ENCODE data around the gene CPLX3.

DNA sequence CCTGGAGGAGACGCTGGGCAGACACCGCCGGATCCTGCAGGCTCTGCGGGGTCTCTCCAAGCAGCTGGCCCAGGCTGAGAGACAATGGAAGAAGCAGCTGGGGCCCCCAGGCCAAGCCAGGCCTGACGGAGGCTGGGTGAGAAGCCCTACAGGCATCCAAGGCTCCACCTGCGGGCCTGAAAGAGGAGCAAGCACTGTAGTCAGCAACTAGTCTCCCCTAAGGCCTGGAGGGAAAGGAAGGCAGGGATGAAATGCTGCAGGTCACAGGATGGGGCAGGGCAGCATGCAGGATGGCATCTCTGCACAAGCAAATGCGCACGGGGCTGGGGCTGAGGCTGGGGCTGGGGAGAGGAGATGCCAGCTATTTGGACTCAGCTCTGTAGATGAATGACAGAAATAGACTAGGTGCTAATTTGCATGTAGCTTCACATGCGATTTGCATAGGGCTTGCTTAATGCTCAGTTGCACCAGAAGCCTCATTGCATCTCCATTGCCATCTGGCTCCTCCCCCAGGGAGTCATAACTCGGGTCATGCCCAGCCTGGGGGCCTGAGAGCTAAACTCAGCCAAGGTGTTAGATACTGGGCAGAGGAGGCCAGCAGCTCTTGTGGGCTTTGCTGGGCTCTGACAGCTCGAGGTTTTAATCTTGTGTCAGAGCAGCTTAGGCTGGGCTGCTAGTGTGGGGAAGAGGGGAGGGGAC lies 5.2 kb upstream of the CPLX3 start:
- no peak for TF ChIP-seq CREB1 (IDR thresholded peaks at IDR 0.05; ENCODE audit: low read depth)
- TF ChIP-seq, protein P1, sequence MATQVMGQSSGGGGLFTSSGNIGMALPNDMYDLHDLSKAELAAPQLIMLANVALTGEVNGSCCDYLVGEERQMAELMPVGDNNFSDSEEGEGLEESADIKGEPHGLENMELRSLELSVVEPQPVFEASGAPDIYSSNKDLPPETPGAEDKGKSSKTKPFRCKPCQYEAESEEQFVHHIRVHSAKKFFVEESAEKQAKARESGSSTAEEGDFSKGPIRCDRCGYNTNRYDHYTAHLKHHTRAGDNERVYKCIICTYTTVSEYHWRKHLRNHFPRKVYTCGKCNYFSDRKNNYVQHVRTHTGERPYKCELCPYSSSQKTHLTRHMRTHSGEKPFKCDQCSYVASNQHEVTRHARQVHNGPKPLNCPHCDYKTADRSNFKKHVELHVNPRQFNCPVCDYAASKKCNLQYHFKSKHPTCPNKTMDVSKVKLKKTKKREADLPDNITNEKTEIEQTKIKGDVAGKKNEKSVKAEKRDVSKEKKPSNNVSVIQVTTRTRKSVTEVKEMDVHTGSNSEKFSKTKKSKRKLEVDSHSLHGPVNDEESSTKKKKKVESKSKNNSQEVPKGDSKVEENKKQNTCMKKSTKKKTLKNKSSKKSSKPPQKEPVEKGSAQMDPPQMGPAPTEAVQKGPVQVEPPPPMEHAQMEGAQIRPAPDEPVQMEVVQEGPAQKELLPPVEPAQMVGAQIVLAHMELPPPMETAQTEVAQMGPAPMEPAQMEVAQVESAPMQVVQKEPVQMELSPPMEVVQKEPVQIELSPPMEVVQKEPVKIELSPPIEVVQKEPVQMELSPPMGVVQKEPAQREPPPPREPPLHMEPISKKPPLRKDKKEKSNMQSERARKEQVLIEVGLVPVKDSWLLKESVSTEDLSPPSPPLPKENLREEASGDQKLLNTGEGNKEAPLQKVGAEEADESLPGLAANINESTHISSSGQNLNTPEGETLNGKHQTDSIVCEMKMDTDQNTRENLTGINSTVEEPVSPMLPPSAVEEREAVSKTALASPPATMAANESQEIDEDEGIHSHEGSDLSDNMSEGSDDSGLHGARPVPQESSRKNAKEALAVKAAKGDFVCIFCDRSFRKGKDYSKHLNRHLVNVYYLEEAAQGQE (IDR thresholded peaks at IDR 0.05; ENCODE audit: low read depth, low read length) = no peak
- TF ChIP-seq, protein P2, sequence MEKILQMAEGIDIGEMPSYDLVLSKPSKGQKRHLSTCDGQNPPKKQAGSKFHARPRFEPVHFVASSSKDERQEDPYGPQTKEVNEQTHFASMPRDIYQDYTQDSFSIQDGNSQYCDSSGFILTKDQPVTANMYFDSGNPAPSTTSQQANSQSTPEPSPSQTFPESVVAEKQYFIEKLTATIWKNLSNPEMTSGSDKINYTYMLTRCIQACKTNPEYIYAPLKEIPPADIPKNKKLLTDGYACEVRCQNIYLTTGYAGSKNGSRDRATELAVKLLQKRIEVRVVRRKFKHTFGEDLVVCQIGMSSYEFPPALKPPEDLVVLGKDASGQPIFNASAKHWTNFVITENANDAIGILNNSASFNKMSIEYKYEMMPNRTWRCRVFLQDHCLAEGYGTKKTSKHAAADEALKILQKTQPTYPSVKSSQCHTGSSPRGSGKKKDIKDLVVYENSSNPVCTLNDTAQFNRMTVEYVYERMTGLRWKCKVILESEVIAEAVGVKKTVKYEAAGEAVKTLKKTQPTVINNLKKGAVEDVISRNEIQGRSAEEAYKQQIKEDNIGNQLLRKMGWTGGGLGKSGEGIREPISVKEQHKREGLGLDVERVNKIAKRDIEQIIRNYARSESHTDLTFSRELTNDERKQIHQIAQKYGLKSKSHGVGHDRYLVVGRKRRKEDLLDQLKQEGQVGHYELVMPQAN (conservative IDR thresholded peaks at IDR 0.05) = no peak
- TF ChIP-seq, protein P3, sequence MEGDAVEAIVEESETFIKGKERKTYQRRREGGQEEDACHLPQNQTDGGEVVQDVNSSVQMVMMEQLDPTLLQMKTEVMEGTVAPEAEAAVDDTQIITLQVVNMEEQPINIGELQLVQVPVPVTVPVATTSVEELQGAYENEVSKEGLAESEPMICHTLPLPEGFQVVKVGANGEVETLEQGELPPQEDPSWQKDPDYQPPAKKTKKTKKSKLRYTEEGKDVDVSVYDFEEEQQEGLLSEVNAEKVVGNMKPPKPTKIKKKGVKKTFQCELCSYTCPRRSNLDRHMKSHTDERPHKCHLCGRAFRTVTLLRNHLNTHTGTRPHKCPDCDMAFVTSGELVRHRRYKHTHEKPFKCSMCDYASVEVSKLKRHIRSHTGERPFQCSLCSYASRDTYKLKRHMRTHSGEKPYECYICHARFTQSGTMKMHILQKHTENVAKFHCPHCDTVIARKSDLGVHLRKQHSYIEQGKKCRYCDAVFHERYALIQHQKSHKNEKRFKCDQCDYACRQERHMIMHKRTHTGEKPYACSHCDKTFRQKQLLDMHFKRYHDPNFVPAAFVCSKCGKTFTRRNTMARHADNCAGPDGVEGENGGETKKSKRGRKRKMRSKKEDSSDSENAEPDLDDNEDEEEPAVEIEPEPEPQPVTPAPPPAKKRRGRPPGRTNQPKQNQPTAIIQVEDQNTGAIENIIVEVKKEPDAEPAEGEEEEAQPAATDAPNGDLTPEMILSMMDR (IDR thresholded peaks at IDR 0.05 in 2 of 3, conservative IDR thresholded peaks at IDR 0.05 in 1 of 3; ENCODE audit: control insufficient read depth in 2 of 3, extremely low read depth in 1 of 3, insufficient read depth in 1 of 3, low read depth in 3 of 3, low read length in 3 of 3) = no peak
- TF ChIP-seq BRCA1 (IDR thresholded peaks at IDR 0.05; ENCODE audit: low read depth, low read length) = no peak
- no peak for TF ChIP-seq MXI1 (IDR thresholded peaks at IDR 0.05; ENCODE audit: low read depth, low read length)
- TF ChIP-seq, protein P4, sequence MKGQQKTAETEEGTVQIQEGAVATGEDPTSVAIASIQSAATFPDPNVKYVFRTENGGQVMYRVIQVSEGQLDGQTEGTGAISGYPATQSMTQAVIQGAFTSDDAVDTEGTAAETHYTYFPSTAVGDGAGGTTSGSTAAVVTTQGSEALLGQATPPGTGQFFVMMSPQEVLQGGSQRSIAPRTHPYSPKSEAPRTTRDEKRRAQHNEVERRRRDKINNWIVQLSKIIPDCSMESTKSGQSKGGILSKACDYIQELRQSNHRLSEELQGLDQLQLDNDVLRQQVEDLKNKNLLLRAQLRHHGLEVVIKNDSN (IDR thresholded peaks at IDR 0.05; ENCODE audit: borderline replicate concordance, extremely low read length, insufficient read depth, low read depth, low read length) = no peak
- no peak for TF ChIP-seq EZH2 (IDR thresholded peaks at IDR 0.05; ENCODE audit: borderline replicate concordance, control insufficient read depth, low read depth, low read length)
- TF ChIP-seq EP300 (IDR thresholded peaks at IDR 0.05; ENCODE audit: borderline replicate concordance in 1 of 2, control insufficient read depth in 1 of 2, low read depth in 2 of 2, low read length in 2 of 2) = no peak
- TF ChIP-seq, protein P5, sequence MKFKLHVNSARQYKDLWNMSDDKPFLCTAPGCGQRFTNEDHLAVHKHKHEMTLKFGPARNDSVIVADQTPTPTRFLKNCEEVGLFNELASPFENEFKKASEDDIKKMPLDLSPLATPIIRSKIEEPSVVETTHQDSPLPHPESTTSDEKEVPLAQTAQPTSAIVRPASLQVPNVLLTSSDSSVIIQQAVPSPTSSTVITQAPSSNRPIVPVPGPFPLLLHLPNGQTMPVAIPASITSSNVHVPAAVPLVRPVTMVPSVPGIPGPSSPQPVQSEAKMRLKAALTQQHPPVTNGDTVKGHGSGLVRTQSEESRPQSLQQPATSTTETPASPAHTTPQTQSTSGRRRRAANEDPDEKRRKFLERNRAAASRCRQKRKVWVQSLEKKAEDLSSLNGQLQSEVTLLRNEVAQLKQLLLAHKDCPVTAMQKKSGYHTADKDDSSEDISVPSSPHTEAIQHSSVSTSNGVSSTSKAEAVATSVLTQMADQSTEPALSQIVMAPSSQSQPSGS (IDR thresholded peaks at IDR 0.05; ENCODE audit: low read length) = no peak
- no peak for TF ChIP-seq CEBPB (IDR thresholded peaks at IDR 0.05; ENCODE audit: borderline replicate concordance in 1 of 2, low read depth in 2 of 2, low read length in 2 of 2)

Measured in GM12878 (cell line).